Tibial artery (tissue), 4 donors: Measurements from ENCODE around the gene STK24.

Source experiments
- DNase-seq, 2 donors: peaks; one replicate each; pipeline ENCODE4 v3.0.0-alpha.2; 2019
- H3K27ac ChIP-seq, 2 donors: fragments of 200-600 bp; sonication (generic) in 1 of 2; 1 replicate in 1 of 2; 2 replicates in 1 of 2; pipeline ENCODE4 v1.5.1; 2018 to 2019; ENCODE audit warnings: mild to moderate bottlenecking in 1 of 2
- H3K27me3 ChIP-seq, 2 donors: fragments of 200-600 bp; sonication (generic) in 1 of 2; one replicate each; pipeline versions ENCODE4 v1.5.1 to v1.6.0; 2016 to 2019
- H3K36me3 ChIP-seq, 3 donors: fragments of 200-600 bp; sonication (generic) in 2 of 3; one replicate each; pipeline ENCODE4 v1.5.1; 2016 to 2019; ENCODE audit warnings: mild to moderate bottlenecking in 2 of 3
- H3K4me1 ChIP-seq, 4 donors: fragments of 200-600 bp; sonication (generic) in 2 of 4; 1 replicate in 3 of 4; 2 replicates in 1 of 4; pipeline ENCODE4 v1.5.1; 2016 to 2019
- H3K4me3 ChIP-seq, 2 donors: fragments of 200-600 bp; sonication (generic) in 1 of 2; 1 replicate in 1 of 2; 2 replicates in 1 of 2; pipeline ENCODE4 v1.5.1; 2018 to 2019; ENCODE audit warnings: mild to moderate bottlenecking in 2 of 2
- H3K9me3 ChIP-seq, 3 donors: fragments of 200-600 bp; sonication (generic) in 1 of 3; one replicate each; pipeline ENCODE4 v1.5.1; 2016 to 2019
- intact Hi-C: fragments of 100-400 bp; cut with DNase I; formaldehyde crosslinking; loops from one replicate; pipeline ENCODE4 v1.15.0; 2023; ENCODE audit warnings: low total_unique reads
- TF ChIP-seq, protein P1 (sequence below), 2 experiments: fragments of 200-600 bp in 1 of 2; fragments of 450-650 bp in 1 of 2; IDR thresholded peaks; one replicate each; pipeline ENCODE4 v1.5.1; 2017 to 2019; ENCODE audit warnings: antibody characterized with exemption in 2 of 2, mild to moderate bottlenecking in 1 of 2, moderate library complexity in 1 of 2

The STK24 gene

DNA sequence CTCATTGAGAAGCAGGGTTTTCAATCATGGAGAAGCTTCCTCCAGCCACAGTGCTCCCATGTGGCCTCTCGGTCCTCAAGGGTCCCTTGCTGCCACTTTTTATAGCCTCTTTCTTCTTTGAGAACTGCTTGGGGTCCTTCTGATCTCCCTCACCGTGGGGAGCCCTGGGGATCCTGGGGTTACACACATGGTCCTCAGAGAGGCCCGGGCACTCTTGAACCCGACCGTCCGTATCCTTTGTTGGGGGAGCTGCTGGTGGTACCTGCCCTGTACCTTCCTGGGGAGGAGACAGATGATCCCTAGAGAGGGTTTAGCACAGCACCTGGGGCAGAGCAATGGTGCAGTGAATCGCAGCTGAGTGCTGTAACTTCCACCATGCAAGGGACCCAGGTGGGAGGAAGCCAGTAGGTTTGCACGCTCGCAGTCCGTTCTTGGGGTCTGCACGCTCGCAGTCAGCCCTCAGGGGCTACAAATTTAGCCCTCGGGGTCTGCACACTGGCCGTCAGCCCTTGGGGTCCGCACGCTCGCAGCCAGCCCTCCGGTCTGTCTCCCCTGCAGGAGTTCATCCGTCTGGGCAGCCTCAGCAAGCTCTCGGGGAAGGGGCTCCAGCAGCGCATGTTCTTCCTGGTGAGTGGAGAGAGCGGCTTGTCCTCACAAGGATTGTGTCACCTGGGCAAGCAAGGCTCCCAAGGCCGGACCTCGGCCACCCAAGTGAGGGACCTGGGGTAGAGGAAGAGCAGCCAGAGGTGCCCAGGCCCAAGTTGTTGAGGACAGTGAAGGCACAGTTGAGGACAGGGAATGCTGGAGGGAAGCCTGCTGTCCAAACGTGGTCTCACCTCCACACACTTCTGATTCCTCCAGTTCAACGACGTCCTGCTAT lies 138.4 kb downstream of the STK24 start:
- peaks cover 19 to 71% (median 45%) of the 10 kb centered on the region in 3 donors for H3K36me3 ChIP-seq

DNA sequence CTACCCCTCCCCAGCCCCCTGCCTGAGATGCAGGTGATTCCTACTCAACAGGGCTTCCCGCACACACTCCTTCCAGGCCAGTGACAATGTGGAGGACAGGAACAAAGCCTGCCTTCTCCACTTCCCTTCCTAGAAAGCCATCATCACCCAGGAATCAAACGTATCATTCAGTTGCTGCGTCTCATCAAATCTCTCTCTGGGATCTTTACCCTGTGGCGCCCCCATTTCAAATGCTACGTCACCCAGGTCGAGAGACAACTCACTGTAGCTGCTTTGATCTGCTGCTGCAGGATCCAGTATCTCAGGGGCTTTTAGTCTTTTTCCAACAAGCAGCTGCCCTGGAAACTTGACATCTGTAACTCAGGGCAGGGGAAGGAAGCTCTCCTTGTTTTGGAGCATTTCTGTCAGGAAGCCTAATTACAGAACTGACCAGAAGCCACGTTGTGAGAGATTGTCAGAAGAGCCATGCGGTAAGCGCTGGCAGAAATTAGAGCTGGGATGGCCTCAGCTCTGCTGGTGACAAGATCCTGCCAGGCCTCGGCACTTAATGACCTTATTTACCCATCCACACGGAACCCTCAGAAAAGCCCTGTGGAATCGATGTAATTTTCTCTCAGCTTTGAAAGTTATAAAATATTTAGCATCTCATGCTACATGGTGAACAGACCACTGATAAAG lies 140.5 kb downstream of the STK24 start:
- Histone ChIP-seq H3K9me3 (no peaks in the 10 kb centered on the region), H3K27ac (no peak overlapping the region), H3K4me1 (no peaks in the 10 kb centered on the region), H3K4me3 (no peak overlapping the region), H3K27me3 (no peaks in the 10 kb centered on the region), H3K36me3 (peaks cover 19 to 72% (median 53%) of the 10 kb centered on the region in 3 donors)
- TF ChIP-seq, protein P1, sequence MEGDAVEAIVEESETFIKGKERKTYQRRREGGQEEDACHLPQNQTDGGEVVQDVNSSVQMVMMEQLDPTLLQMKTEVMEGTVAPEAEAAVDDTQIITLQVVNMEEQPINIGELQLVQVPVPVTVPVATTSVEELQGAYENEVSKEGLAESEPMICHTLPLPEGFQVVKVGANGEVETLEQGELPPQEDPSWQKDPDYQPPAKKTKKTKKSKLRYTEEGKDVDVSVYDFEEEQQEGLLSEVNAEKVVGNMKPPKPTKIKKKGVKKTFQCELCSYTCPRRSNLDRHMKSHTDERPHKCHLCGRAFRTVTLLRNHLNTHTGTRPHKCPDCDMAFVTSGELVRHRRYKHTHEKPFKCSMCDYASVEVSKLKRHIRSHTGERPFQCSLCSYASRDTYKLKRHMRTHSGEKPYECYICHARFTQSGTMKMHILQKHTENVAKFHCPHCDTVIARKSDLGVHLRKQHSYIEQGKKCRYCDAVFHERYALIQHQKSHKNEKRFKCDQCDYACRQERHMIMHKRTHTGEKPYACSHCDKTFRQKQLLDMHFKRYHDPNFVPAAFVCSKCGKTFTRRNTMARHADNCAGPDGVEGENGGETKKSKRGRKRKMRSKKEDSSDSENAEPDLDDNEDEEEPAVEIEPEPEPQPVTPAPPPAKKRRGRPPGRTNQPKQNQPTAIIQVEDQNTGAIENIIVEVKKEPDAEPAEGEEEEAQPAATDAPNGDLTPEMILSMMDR (IDR thresholded peaks at IDR 0.05), result no peak
- intact Hi-C loops, result no loop called here
- no peak for DNase-seq

More for the DNA sequence above, 138.4 kb downstream of the STK24 start:
- intact Hi-C loops, result no loop called here
- no peaks in the 10 kb centered on the region for H3K27me3 ChIP-seq
- TF ChIP-seq, protein P1 (IDR thresholded peaks at IDR 0.05), result no peak
- H3K9me3 ChIP-seq, result no peaks in the 10 kb centered on the region
- H3K27ac ChIP-seq, result no peak overlapping the region
- no peak for DNase-seq
- H3K4me3 ChIP-seq, result no peak overlapping the region
- H3K4me1 ChIP-seq, result no peaks in the 10 kb centered on the region

GRCh38 chr13:98435376-98435775 lies 141.5 kb downstream of the STK24 start:
- no peak overlapping the region for H3K27ac ChIP-seq
- TF ChIP-seq, protein P1 (IDR thresholded peaks at IDR 0.05), result no peak
- no peaks in the 10 kb centered on the region for H3K9me3 ChIP-seq
- no peaks in the 10 kb centered on the region for H3K27me3 ChIP-seq
- DNase-seq, result no peak
- intact Hi-C loops, result no loop called here
- H3K36me3 ChIP-seq, result peaks cover 19 to 63% (median 44%) of the 10 kb centered on the region in 3 donors
- H3K4me3 ChIP-seq, result no peak overlapping the region
- H3K4me1 ChIP-seq, result no peaks in the 10 kb centered on the region

DNA sequence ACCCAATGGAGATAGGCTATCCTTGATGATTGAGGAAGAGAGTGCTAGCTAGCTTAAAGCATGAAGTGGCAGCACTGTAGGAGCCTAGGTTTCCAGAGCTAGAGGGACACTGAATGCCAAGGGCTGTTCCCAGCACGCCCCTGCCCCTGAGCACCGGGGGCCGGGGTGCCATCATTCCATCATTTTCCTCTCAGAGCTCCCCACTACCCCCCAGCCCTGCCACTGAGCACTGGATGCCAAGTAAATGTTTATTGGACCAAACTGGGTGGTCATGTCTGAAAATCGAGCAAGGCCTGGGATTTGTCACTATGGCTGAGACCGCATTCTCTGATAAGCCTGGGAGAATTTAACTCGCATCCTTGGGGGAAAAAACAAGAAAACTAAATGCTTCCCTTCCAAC lies 142.8 kb downstream of the STK24 start:
- TF ChIP-seq, protein P1 (IDR thresholded peaks at IDR 0.05), result no peak
- Histone ChIP-seq H3K27ac (no peak overlapping the region), H3K36me3 (peaks cover 15 to 52% (median 31%) of the 10 kb centered on the region in 3 donors), H3K27me3 (no peaks in the 10 kb centered on the region), H3K9me3 (no peaks in the 10 kb centered on the region), H3K4me1 (no peaks in the 10 kb centered on the region), H3K4me3 (no peak overlapping the region)
- intact Hi-C loops, result no loop called here
- DNase-seq, result no peak

- no peak overlapping the region for H3K27ac ChIP-seq
- intact Hi-C loops, result no loop called here
- DNase-seq, result no peak
- peaks cover 11 to 52% (median 27%) of the 10 kb centered on the region in 3 donors for H3K36me3 ChIP-seq
- H3K4me3 ChIP-seq, result no peak overlapping the region
- H3K4me1 ChIP-seq, result no peaks in the 10 kb centered on the region
- TF ChIP-seq, protein P1 (IDR thresholded peaks at IDR 0.05), result no peak
- no peaks in the 10 kb centered on the region for H3K9me3 ChIP-seq
- no peaks in the 10 kb centered on the region for H3K27me3 ChIP-seq
These were observed 143.3 kb downstream of the STK24 start for GRCh38 chr13:98433654-98434053.
